Panc1 (cell line): ENCODE data around the gene EFNA5.

ENCODE experiments used
- SIN3A ChIP-seq: IDR thresholded peaks from 2 replicates; pipeline ENCODE4 v1.6.1; 2012; ENCODE audit warnings: low read depth, mild to moderate bottlenecking, low read length, moderate library complexity, borderline replicate concordance; ENCODE audit not compliant: insufficient read depth
- TF ChIP-seq, protein P1 (sequence below): fragments of 450-650 bp; IDR thresholded peaks from 2 replicates; pipeline ENCODE4 v1.5.1; 2017; ENCODE audit warnings: mild to moderate bottlenecking

DNA sequence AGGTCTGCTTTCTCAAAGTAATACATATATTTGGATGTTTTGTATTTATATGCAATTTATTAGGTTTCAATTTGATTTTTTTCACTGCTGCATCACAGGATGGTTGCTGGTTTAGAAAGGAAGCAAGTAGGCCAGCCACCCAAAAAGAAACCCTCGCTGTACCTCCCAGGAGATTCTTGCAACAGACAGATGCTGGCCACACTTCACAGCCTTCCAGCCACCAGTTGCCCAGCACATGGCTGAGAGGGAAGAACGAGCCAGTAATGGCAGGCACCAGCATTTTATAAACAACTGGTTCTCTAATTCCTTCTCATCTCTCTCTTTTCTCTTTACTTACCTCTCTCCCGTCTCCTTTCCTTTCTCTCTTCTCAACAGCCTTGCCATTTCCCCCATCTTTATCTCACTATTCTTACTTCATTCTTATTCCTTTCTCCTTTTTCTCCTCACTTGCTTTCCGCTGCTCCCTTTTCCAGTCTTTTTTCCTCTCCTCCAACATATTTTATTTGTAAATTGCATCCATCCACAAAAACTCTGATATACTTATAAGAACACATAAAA is 38.9 kb downstream of the EFNA5 start:
- no peak for TF ChIP-seq SIN3A
- TF ChIP-seq, protein P1, sequence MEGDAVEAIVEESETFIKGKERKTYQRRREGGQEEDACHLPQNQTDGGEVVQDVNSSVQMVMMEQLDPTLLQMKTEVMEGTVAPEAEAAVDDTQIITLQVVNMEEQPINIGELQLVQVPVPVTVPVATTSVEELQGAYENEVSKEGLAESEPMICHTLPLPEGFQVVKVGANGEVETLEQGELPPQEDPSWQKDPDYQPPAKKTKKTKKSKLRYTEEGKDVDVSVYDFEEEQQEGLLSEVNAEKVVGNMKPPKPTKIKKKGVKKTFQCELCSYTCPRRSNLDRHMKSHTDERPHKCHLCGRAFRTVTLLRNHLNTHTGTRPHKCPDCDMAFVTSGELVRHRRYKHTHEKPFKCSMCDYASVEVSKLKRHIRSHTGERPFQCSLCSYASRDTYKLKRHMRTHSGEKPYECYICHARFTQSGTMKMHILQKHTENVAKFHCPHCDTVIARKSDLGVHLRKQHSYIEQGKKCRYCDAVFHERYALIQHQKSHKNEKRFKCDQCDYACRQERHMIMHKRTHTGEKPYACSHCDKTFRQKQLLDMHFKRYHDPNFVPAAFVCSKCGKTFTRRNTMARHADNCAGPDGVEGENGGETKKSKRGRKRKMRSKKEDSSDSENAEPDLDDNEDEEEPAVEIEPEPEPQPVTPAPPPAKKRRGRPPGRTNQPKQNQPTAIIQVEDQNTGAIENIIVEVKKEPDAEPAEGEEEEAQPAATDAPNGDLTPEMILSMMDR: no peak
